ENCODE data around the gene ZBP1. TPM values are rescaled to one million over a fixed set of nuclear protein-coding genes. Genes with fewer than 3 reads are reported as not detected.
A peak's percentile ranks its signal among the peaks of the same experiment; 100 is the strongest.

The ZBP1 gene
- total RNA-seq, 1 experiment from 2014 or later, result not detected

DNA sequence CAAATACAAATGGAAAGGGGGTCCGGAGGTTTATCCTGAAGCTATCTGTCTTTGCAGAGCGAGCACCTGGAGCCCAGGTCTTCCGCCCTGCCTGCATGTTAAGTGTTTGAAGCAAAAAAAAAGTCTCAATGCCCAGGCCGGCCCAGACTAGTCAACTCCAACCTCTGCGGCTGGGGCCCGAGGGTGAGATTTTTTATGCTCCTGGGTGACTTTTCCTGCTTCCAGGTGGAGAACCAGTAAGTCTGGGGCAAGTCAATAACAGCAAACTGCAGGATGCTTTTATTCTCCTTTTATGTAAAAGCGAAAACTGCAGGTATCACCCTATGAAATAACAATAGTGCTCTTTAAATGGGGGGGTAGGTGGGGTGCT is 2.0 kb upstream of the ZBP1 start:
- H3K27ac ChIP-seq, result no peak overlapping the region

DNA sequence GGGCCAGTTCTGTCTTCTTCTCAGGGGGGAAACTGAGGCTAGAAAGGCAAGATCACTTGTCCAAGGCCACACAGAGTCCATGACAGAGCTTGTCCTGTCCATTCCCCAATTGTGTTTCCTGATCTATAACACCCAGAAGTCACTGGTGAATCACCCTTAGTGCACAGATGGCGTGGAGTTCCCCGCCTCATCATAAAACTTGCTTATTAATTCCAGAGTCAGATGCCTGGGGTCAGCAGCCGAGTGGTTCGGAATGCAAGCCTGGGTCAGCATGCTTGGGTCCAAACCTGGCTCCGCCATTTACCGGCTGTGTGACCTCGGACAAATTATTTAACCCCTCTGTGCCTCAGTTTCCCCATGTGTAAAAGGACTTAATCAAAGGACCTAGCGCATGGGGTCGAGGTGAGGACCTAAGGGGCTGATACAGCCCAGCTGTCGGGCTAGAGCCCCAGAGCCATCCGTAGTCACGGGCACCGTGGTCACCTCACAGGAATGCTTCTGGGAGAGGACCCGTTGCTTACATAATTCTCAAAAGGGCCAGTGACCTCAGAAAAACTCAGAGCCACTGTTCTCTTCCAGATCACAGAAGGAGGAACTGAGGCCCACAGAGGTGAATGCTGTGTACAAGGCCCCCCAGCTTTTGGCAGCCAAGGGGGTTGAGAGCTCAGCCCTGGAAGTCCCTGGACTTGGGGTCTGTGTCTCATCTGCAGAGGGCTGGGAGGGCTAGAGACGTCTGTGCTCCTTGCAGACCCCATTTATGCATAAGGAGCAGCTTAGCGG is 1.4 kb upstream of the ZBP1 start:
- TF ChIP-seq, protein P1, sequence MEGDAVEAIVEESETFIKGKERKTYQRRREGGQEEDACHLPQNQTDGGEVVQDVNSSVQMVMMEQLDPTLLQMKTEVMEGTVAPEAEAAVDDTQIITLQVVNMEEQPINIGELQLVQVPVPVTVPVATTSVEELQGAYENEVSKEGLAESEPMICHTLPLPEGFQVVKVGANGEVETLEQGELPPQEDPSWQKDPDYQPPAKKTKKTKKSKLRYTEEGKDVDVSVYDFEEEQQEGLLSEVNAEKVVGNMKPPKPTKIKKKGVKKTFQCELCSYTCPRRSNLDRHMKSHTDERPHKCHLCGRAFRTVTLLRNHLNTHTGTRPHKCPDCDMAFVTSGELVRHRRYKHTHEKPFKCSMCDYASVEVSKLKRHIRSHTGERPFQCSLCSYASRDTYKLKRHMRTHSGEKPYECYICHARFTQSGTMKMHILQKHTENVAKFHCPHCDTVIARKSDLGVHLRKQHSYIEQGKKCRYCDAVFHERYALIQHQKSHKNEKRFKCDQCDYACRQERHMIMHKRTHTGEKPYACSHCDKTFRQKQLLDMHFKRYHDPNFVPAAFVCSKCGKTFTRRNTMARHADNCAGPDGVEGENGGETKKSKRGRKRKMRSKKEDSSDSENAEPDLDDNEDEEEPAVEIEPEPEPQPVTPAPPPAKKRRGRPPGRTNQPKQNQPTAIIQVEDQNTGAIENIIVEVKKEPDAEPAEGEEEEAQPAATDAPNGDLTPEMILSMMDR (conservative IDR thresholded peaks at IDR 0.05), result no peak
- Histone ChIP-seq H3K4me1 (replicated peaks; ENCODE audit: insufficient read depth) (peaks cover 30% of the 10 kb centered on the region), H3K9me3 (ENCODE audit: insufficient read depth, low read depth) (peaks cover 5% of the 10 kb centered on the region), H3F3A (ENCODE audit: insufficient read depth, low read depth) (peaks cover 16% of the 10 kb centered on the region), H2AFZ (no peak overlapping the region), H3K4me3 (no peak overlapping the region), H3K4me2 (peak overlapping the region; percentile 18), H3K9me2 (ENCODE audit: insufficient read depth) (no peaks in the 10 kb centered on the region), H3K79me2 (ENCODE audit: low read depth) (no peaks in the 10 kb centered on the region), H3K36me3 (ENCODE audit: low read depth) (no peaks in the 10 kb centered on the region), H3K27me3 (ENCODE audit: insufficient read depth, low read depth) (no peaks in the 10 kb centered on the region), H4K20me1 (ENCODE audit: insufficient read depth) (no peaks in the 10 kb centered on the region), H3K27ac (no peak overlapping the region)
- CTCF ChIA-PET, result interaction anchor here (0.5 to 1.5 kb wide), 2 partner anchors 22 to 27 kb away, joined by 3 to 5 read pairs; no protein-coding TSS in a partner anchor
- BruUV-seq (replicated peaks), result no TSS peak
- intact Hi-C loops (cut with micrococcal nuclease; ENCODE audit: unreplicated experiment), result loop anchor here (1.0 to 10.0 kb wide), 6 partner anchors 71 to 588 kb away; no protein-coding TSS in a partner anchor
- POLR2A ChIA-PET (ENCODE audit: unreplicated experiment), result interaction anchor here (0.7 kb wide), 1 partner anchor 393 kb away, joined by 3 read pairs; no protein-coding TSS in a partner anchor
- no peak for DNase-seq

More for the DNA sequence above, 2.0 kb upstream of the ZBP1 start:
- intact Hi-C loops (cut with micrococcal nuclease; ENCODE audit: unreplicated experiment), result loop anchor here (1.0 to 10.0 kb wide), 6 partner anchors 71 to 587 kb away; no protein-coding TSS in a partner anchor
- H3K36me3 ChIP-seq (ENCODE audit: low read depth), result no peaks in the 10 kb centered on the region
- no peak overlapping the region for H2AFZ ChIP-seq
- no peaks in the 10 kb centered on the region for H3K79me2 ChIP-seq (ENCODE audit: low read depth)
- no peaks in the 10 kb centered on the region for H4K20me1 ChIP-seq (ENCODE audit: insufficient read depth)
- peaks cover 5% of the 10 kb centered on the region for H3K9me3 ChIP-seq (ENCODE audit: insufficient read depth, low read depth)
- H3K4me3 ChIP-seq, result no peak overlapping the region
- DNase-seq, result no peak
- no TSS peak for BruUV-seq (replicated peaks)
- no peaks in the 10 kb centered on the region for H3K27me3 ChIP-seq (ENCODE audit: insufficient read depth, low read depth)
- H3F3A ChIP-seq (ENCODE audit: insufficient read depth, low read depth), result peaks cover 16% of the 10 kb centered on the region
- H3K9me2 ChIP-seq (ENCODE audit: insufficient read depth), result no peaks in the 10 kb centered on the region
- ChIA-PET CTCF (interaction anchor here (0.5 to 1.5 kb wide), 8 partner anchors 22 to 587 kb away, joined by 3 to 5 read pairs (median 4); no protein-coding TSS in a partner anchor), POLR2A (ENCODE audit: unreplicated experiment) (no interaction called here)
- H3K4me1 ChIP-seq (replicated peaks; ENCODE audit: insufficient read depth), result peaks cover 30% of the 10 kb centered on the region
- peak overlapping the region; percentile 18 for H3K4me2 ChIP-seq
- no peak for TF ChIP-seq EZH2 (IDR thresholded peaks at IDR 0.05; ENCODE audit: low read depth)
- TF ChIP-seq, protein P1 (conservative IDR thresholded peaks at IDR 0.05), result no peak

DNA sequence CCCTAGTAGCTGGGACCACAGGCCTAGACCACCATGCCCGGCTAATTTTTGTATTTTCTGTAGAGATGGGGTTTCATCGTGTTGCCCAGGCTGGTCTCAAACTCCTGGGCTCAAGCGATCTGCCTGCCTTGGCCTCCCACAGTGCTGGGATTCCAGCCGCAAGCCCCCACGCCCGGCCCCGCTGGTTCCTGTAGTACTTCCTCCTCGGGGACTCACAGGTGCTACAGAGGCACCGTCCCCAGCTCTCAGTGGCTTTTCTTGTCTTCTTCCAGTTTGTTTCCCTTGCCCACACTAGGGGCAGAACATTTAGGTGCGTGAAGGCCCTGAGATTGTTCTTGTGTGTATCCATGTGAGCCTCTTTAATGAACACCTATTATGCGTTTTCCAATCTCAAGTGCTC is 773 bp upstream of the ZBP1 start:
- peaks cover 30% of the 10 kb centered on the region for H3K4me1 ChIP-seq (replicated peaks; ENCODE audit: insufficient read depth)
- H3K9me3 ChIP-seq (ENCODE audit: insufficient read depth, low read depth), result peaks cover 5% of the 10 kb centered on the region
- H3K27ac ChIP-seq, result no peak overlapping the region
- peaks cover 16% of the 10 kb centered on the region for H3F3A ChIP-seq (ENCODE audit: insufficient read depth, low read depth)
- no peak overlapping the region for H2AFZ ChIP-seq
- no peaks in the 10 kb centered on the region for H3K36me3 ChIP-seq (ENCODE audit: low read depth)
- no peaks in the 10 kb centered on the region for H3K79me2 ChIP-seq (ENCODE audit: low read depth)
- no peak overlapping the region for H3K4me3 ChIP-seq
- no TSS peak for BruUV-seq (replicated peaks)
- H3K9me2 ChIP-seq (ENCODE audit: insufficient read depth), result no peaks in the 10 kb centered on the region
- CTCF ChIA-PET, result no interaction called here
- TF ChIP-seq EZH2 (IDR thresholded peaks at IDR 0.05; ENCODE audit: low read depth), result no peak
- TF ChIP-seq, protein P1 (conservative IDR thresholded peaks at IDR 0.05), result no peak
- no peak overlapping the region for H3K4me2 ChIP-seq
- no peaks in the 10 kb centered on the region for H3K27me3 ChIP-seq (ENCODE audit: insufficient read depth, low read depth)
- POLR2A ChIA-PET (ENCODE audit: unreplicated experiment), result interaction anchor here (0.7 kb wide), 1 partner anchor 393 kb away, joined by 3 read pairs; no protein-coding TSS in a partner anchor
- no peaks in the 10 kb centered on the region for H4K20me1 ChIP-seq (ENCODE audit: insufficient read depth)
- intact Hi-C loops (cut with micrococcal nuclease; ENCODE audit: unreplicated experiment), result loop anchor here (10.0 kb wide), 1 partner anchor 194 kb away; no protein-coding TSS in a partner anchor
- no peak for DNase-seq

Measured in PC-9 (cell line).